GM10248 (cell line): Measurements from ENCODE around the gene IVD.

Source experiments
- CTCF ChIA-PET: fragments of 300-600 bp; sonication (Branson Sonifier 250); formaldehyde crosslinking; extraction: SDS; loops from one replicate; lab custom pipeline; 2021; ENCODE audit warnings: antibody characterized with exemption; lab: Yijun Ruan, JAX
- POLR2A ChIA-PET: fragments of 350-650 bp; sonication (Branson Sonifier 250); formaldehyde crosslinking; extraction: SDS; loops from one replicate; lab custom pipeline; 2020; ENCODE audit warnings: antibody characterized with exemption; lab: Yijun Ruan, JAX
- DNase-seq: peaks from one replicate; pipeline ENCODE4 v3.0.0; 2012; ENCODE audit errors: extremely low spot score
- TF ChIP-seq, protein P1 (sequence below): IDR thresholded peaks from 2 replicates; pipeline ENCODE4 v1.5.1; 2012; ENCODE audit warnings: mild to moderate bottlenecking, low read depth; ENCODE audit errors: extremely low read depth, missing control alignments, control extremely low read depth

The IVD gene

GRCh38 chr15:40463279-40463678 lies 57.7 kb downstream of the IVD start:
- DNase-seq = no peak
- TF ChIP-seq, protein P1, sequence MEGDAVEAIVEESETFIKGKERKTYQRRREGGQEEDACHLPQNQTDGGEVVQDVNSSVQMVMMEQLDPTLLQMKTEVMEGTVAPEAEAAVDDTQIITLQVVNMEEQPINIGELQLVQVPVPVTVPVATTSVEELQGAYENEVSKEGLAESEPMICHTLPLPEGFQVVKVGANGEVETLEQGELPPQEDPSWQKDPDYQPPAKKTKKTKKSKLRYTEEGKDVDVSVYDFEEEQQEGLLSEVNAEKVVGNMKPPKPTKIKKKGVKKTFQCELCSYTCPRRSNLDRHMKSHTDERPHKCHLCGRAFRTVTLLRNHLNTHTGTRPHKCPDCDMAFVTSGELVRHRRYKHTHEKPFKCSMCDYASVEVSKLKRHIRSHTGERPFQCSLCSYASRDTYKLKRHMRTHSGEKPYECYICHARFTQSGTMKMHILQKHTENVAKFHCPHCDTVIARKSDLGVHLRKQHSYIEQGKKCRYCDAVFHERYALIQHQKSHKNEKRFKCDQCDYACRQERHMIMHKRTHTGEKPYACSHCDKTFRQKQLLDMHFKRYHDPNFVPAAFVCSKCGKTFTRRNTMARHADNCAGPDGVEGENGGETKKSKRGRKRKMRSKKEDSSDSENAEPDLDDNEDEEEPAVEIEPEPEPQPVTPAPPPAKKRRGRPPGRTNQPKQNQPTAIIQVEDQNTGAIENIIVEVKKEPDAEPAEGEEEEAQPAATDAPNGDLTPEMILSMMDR = no peak
- POLR2A ChIA-PET = no interaction called here
- CTCF ChIA-PET = interaction anchor here (0.7 to 2.7 kb wide), 5 partner anchors 9 to 188 kb away, joined by 3 to 13 read pairs (median 5); partner anchors contain the start of gene BAHD1

- CTCF ChIA-PET = interaction anchor here (1.1 to 2.7 kb wide), 4 partner anchors 10 to 43 kb away, joined by 4 to 13 read pairs (median 6); partner anchors contain the start of gene BAHD1
- no peak for DNase-seq
- TF ChIP-seq, protein P1 = no peak
- POLR2A ChIA-PET = no interaction called here
Measured at GRCh38 chr15:40463886-40464545, 58.4 kb downstream of the IVD start.

GRCh38 chr15:40464595-40465185 lies 59.1 kb downstream of the IVD start:
- CTCF ChIA-PET = interaction anchor here (1.5 kb wide), 1 partner anchor 42 kb away, joined by 6 read pairs; no protein-coding TSS in a partner anchor
- TF ChIP-seq, protein P1 = no peak
- POLR2A ChIA-PET = no interaction called here

DNA sequence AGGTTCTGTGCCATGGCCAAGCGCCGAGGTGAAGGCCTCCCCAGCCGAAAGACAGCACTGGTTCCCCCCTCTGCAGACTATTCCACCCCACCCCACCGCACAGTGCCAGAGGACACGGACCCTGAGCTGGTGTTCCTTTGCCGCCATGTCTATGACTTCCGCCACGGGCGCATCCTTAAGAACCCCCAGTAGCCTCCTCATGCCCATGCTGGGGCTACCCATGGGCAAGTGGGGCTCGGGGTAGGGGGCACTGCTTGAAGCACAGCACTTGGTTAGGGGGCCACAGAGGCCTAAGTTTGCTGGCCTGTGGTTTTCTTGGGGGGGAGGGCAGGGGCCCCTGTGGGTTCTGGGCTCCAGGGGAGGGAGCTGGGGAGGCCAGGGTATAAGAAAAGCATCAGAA lies 60.3 kb downstream of the IVD start:
- no peak for DNase-seq
- TF ChIP-seq, protein P1 = no peak
- POLR2A ChIA-PET = no interaction called here
- CTCF ChIA-PET = interaction anchor here (0.9 to 1.5 kb wide), 3 partner anchors 9 to 97 kb away, joined by 3 to 4 read pairs (median 3); no protein-coding TSS in a partner anchor

More at GRCh38 chr15:40464595-40465185, 59.1 kb downstream of the IVD start:
- peak; percentile 45 for DNase-seq

DNA sequence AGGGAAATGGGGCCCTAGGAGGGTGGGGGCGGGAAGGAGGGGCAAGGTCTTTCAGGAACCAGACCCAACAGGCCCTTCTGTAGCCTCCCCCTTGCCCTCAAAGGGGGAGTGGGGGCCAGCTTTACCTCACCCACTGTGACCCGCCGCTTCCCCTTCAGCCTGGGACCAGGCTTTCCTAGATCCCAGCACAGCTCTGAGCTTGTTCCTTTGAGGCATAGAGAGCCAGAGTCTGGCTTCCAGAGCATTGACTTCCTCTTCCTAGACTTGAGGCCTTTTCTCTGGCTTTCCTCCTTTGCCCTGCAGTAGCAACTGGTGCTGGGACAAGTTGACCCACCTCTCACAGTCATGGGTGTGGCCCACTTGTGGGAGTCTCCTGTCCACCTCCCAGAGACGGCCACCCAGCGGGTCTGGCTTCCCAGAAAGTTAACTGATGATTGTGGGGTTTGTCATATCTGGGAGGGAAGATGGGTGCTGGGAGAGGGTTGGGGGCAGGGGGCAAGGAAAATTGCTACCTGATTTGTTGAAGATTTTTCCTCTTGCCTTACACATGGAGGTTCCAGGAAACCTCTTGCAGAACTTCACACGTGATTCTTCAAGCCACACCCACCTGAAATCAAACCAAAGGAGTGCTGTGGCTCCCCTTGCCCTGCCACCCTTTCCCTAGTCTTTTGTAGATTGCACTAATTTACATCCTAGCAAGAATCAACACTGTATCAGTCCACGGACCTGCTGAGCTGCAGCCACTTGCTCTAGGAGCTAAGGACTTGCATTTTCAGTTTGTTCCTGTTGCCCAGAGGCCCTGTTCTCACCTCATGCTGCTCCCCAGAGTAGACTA lies 61.0 kb downstream of the IVD start:
- ChIA-PET CTCF (interaction anchor here (0.9 to 1.5 kb wide), 4 partner anchors 10 to 98 kb away, joined by 3 to 4 read pairs (median 4); no protein-coding TSS in a partner anchor), POLR2A (no interaction called here)
- TF ChIP-seq, protein P1 = no peak
- DNase-seq = no peak

- POLR2A ChIA-PET = no interaction called here
- DNase-seq = no peak
- TF ChIP-seq, protein P1 = no peak
- CTCF ChIA-PET = interaction anchor here (1.1 to 1.5 kb wide), 2 partner anchors 24 to 40 kb away, joined by 4 read pairs; no protein-coding TSS in a partner anchor
Measured at GRCh38 chr15:40467261-40467615, 61.6 kb downstream of the IVD start.
